Anterior cingulate cortex (tissue), 58 donors: ENCODE measurements around the gene TIMM44.

Source experiments
- DNase-seq, 58 donors: peaks; one replicate each; lab custom pipeline; 2025; lab: John Stamatoyannopoulos, UW

Gene TIMM44

DNA sequence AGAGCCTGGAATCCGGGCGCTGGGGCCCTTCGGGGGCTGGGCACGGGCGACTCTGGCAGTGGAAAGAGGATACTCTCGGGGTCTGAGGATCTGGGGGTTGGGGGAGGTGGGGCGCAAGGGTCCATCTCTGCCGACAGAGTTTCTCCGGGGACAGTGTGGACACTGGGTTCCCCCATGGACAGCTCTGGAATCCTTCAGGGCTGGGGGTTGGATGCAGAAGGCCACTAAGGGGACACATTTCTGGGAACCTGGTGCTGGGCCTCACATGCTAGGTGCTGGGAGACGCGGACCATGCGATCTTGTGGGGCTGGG, 26.6 kb downstream of the TIMM44 start:
- peak in 1 of 58 donors; percentile 51 for DNase-seq

DNA sequence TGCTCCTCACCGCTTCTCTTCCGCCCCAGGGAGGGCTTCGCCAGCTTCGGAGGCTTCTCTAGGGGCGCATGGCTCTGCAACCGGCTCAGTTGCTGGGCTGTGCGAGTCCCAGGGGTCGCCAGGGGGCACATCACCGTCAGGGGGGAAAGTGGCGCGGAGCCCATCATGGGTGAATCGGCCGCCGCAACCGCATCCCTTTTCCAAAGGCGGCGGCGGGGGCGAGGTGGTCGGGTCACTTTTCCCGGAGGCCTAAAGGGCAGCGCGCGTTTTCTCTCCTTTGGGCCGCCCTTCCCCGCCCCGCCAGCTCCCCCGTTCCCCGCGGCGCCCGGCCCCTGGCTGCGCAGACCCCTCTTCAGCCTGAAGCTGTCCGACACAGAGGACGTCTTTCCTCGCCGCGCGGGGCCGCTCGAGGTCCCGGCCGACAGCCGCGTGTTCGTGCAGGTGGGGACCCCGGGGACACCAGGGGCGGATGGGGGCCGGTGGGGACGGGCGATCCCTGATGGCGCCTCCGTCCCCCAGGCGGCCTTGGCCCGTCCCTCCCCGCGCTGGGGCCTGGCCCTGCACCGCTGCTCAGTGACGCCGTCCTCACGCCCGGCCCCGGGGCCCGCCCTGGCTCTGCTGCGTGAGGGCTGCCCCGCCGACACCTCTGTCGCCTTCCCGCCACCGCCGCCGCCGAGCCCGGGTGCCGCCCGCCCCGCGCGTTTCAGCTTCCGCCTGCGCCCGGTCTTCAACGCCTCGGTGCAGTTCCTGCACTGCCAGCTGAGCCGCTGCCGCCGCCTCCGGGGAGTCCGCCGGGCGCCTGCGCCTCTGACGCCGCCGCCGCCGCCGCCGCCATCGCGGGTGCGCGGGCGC, 27.1 kb downstream of the TIMM44 start:
- DNase-seq, result peak in 12 of 58 donors; percentile 8 to 51 (median 30)

DNA sequence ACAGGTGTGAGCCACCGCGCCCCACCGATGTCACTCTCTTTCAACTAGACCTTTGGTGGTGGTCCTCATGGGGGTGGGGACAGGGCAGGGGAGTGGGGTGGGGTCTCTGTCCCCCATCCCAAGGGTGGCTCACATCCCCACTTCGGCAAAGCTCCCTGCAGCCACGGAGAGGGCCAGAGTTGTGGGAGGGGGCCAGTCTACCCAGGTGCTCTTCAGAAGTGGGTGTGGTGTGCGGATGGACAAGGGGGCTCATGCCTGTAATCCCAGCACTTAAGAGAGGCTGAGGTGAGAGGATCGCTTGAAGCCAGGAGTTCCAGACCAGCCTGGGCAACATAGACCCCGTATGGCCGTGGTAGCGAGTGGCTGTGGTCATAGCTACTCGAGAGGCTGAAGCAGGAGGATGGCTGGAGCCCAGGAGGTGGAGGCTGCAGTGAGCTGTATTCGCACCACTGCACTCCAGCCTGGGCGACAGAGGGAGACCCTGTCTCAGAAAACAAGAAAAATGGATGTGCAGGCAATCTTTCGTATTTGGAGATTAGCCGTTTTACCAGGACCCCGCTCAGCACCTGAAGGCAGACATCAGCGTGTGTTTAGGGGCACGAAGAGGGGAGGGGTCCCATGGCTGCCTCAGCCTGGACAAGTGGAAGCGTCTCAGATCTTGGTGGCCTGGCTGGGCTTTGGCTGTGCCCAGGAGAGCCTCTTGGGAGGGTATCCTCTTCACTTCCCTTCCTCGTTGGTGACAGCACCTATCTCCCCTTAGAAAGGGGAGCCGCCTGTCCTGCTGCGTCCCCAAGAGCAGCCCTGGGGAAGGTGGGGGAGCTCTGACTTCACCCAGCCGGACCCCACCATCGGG, 28.0 kb downstream of the TIMM44 start:
- no peak for DNase-seq

DNA sequence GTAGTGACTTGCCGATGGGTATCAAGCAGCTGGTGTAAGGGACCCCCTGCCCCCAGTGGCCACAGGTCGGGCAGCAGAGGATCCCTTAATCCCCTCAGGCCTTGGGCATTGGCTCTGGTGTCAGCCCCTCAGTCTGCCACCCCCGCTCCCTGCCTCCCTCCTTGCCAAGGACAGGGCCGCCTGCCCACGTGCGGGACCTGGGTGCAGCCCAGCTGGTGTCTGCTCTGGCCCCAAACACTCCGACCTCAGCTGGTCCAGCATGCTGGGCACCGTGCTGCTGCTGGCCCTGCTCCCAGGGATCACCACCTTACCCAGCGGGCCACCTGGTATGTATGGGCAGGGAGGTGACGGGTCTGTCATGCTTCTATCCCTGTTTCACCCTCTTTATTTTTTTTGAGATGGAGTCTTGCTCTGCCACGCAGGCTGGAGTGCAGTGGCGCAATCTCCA, 28.8 kb downstream of the TIMM44 start, which contains the start of gene TGFBR3L:
TSS of gene TGFBR3L (plus strand) at position 233 of the 448 bp plus-strand sequence.
- no peak for DNase-seq

DNA sequence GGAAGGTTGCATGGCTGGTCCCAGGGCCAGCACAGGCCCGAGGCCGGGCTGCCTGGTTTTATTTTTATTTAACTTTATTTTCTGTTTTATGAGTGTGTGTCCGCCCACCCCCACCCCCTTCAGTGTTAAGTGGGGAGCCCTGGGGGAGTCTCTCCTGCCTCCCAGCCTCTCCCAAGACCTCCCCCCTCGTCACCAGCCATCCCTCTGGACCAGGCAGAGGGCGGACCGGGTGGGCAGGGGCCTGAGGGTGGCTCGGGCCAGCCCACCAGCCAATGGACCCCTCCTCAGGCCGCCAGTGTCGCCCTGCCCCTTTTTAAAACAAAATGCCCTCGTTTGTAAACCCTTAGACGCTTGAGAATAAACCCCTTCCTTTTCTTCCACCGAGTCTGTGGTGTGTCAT, 29.4 kb downstream of the TIMM44 start:
- no peak for DNase-seq

DNA sequence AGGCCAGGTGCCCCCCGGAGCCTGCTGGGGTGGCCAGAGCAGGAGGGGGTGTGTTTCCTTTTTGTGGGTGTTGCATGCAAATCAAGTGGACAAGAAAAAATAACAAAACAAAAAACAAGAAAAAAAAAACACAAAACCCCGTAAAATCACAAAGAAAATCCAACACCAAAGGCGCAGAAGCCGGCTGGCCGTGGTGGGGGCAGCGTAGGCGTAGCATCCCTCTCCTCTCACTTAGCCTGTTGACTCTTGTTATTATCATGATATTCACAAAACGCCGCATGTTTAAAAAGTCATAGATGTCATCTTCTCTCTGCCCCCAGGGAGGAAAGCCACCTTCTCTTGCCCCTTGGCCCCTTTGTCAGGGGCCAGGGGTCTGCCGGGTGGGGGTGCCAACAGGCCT, 29.8 kb downstream of the TIMM44 start:
- DNase-seq, result no peak

DNA sequence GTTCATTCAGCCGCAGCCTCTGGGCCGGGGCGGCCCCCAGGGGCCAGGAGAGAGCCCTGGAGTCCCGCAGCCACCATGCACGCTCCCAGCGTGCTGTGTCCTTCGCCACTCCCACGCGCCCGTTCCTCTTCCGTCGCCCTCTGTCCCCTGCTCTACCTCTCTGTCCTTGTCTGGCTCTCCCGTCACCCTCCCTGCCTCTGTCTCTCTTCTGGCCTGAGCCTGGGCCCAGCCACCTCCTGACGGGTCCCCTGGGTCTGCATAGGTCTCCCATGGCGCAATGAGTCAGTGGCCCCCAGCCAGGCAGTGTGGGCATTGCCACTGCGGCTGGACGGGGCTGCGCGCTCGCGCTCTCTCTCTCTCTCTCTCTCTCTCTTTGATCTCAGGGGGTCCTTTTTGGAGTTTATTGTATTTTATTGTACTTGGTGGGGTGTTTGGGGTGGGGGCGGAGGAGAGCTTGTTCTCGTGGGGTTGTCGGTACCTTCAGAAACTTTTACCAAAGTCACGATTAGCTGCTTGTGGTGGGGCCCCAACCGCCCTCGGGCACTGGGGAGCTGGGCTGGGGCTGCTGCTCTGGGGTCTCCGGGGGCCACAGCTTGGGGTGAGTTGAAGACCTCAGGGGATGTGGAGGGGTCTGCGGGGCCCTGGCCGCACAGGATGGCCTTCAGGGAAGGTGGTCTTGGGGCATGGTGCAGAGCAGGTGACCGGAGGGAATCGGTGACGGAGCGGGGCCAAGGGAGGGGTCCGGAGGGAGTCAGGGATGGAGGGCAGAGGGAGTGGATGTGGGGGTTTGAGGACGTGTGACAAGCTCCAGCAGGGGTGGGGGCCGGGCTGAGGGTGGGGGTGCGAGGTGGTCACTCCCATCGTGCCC, 30.5 kb downstream of the TIMM44 start:
- no peak for DNase-seq

DNA sequence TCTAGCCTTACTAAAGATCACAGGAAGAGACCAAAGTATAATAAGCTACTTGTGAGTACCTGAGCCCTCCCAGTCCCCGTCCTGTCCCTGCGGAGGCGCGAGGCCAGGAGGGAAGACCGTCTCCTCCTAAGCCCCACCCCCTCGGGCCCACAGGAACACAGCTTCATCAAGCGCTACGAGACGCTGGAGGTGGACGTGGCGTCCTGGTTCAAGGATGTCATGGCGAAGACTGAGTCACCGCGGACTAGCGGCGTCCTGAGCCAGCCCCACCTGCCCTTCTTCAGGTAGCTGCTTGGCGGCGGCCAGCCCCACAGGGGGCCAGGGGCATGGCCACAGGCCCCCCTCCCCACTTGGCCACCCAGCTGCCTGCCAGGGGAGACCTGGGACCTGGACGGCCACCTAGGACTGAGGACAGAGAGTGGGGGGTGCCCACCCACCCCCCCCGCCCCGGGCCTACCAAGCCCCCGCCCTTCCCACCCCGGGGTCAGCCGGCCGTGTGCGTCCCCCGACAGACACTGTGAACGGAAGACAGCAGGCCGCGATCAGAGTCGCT, 31.2 kb downstream of the TIMM44 start:
- no peak for DNase-seq

DNA sequence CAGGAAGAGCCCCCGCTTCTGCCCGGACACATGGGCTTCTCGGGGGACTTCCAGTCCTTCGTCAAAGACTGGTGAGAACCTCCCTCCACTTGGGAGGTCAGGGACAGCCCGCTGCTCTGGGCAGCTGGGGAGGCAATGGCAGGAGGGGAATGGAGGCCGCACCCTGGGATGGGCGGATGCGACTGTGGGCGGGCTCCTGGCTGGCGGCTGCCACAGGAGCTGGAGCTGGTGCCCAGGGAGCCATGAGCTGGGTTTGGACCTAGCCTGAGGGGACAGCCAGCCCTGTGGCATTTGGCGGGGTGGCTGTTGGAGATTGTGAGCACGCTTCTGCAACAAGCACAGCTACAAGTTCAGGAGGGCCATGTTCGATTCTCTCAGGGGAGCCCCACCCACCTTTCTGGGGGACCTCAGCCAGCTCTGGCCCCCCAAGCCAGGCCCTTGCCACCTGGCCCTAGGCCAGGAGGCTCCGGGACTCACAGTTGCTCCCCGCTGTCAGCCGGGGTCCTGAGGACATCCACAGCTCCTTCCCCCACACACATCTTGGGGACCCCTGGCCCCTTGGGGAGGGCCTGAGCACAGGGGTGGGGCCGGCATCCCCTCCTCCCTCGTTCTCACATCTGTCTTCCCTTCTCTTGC, 31.8 kb downstream of the TIMM44 start:
- no peak for DNase-seq

DNA sequence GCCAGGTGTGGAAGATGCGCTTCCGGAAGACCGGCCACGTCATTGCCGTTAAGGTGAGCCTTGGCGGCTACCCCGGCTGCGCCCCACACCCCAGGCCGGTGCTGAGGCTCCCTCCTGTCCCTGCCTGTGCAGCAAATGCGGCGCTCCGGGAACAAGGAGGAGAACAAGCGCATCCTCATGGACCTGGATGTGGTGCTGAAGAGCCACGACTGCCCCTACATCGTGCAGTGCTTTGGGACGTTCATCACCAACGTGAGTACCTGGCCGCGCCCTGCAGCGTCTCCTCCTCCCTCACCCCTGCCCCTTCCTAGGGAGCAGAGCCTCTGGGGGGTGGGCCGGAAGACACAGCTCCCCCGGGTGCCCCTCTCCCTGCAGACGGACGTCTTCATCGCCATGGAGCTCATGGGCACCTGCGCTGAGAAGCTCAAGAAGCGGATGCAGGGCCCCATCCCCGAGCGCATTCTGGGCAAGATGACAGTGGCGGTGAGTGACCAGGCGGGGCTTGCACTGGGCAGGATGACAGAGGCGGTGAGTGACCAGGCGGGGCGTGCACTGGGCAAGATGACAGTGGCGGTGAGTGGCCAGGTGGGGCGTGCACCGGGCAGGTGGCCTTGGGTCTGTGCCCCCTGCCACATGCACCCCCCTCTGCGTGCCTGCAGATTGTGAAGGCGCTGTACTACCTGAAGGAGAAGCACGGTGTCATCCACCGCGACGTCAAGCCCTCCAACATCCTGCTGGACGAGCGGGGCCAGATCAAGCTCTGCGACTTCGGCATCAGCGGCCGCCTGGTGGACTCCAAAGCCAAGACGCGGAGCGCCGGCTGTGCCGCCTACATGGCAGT, 32.9 kb downstream of the TIMM44 start:
- no peak for DNase-seq

DNA sequence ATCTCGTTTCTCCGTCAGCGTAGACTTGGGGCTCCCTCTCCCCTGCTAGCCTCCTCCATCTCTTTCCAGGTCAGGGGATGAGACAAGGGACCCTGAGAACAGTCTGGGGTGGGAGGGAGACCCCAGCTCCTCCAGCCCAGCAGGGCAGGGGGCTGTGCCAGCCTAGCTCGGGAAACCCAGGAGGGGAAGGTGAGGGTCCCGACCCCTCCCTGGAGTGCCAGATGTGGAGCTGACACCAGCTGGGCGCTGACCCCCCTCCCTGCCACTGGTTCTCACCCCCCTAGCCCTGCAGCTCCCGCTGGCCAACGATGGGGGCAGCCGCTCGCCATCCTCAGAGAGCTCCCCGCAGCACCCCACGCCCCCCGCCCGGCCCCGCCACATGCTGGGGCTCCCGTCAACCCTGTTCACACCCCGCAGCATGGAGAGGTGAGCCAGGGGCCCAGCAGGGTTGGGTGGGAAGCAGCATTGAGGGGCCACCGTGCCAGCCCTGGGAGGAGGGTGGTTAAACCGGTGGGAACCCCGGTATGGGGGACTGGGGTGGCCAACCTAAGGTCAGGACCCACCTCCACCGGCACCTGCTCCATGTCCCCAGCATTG, 33.9 kb downstream of the TIMM44 start:
- no peak for DNase-seq

DNA sequence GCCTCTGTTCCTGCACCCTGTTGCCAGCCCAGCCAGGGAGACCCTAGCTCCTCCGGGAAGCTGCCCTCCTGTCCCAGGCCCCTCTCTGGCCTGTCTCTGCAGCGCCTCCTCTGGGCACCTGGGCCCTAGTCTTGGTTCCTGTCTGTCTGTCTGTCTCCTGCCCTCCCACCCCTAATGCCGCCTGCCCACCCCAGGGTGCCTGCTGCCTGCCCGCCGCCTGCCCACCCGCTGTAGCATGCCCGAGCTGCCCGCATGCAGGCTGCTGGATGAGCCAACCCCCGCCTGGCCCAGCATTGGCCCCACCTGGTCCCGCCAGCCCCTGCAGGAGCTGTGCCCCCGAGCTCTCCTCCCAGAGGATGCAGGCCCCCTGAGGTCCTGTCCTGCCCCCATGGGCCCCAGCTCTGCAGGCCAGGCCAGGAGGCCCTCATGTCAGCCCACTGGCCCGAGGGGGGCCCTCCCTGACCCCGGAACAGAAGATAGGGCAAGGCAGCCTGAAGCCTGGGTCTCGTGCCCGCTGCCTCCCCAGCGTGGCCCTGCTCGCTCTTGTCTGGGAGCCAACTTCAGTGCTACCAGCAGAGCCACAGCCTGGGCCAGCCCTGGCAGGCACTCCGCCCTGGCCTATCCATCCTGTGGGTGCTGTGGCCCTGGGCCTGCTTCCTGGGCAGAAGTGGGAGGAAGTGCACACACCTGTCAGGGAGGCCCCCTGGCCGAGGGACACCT, 34.6 kb downstream of the TIMM44 start:
- DNase-seq, result no peak

DNA sequence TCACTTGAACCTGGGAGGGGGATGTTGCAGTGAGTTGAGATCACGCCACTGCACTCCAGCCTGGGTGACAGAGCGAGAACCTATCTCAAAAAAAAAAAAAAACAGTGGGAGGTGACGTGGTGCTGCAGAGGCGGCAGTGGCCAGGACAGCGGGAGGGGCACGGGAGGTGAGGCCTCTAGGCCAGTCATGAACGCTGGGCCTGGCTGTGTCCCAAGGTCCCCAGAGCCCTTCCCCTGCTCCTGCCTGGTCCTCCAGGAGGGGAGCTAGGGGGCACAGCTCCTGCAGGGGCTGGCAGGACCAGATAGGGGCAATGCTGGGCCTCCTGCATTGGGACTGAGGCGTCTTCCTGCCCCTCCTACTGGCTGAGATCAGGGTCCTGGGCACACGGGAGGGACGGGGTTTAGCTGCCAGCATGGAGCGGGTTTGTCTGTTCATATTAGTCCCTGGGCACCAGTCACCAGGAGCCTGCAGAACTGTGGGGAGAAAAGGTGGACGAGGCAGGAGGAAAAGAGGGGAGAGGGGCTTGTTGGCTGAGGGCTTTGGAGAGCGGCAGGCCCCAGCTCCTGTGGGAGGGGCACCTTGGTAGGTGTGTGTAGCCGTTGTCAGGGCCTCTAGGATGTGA, 35.3 kb downstream of the TIMM44 start:
- no peak for DNase-seq

DNA sequence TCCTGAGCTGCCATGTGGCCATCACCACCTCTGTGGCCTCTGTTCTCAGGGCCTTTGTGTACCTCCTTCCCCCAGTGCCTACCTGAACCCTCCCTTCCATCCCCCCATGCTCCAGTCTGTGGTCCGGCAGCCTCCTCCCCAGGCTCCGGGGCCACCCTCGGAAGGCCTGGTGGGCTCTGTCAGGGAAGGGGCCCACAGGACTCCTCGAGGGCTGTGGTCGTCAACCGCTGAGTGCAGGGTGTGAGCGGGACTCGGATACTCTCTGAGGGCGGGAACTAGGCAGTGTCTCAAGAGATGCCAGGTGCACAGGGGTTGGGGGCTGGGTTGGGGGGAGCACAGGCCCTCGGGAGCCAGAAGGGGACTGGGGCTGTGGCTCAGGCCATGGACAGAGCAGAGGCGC, 35.9 kb downstream of the TIMM44 start:
- DNase-seq, result no peak

DNA sequence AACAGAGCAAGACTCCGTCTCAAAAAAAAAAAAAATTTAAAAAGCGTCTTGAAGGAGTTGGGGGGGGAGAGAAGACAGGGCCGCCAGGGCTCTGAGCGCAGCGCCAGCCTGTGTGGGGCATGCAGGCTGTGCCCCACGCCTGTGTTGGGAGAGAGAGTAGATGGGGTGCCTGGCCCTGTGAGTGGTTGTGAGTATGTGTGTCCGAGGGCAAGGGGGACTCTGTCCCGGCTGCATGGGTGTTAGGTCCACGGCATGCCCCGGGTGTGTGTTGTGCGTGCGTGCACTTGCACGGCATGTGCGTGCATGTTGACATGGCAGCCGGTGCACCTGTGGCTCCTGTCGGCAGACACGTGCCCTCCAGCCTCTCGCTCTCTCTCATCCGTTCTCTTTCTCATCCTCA, 36.3 kb downstream of the TIMM44 start:
- DNase-seq, result no peak

DNA sequence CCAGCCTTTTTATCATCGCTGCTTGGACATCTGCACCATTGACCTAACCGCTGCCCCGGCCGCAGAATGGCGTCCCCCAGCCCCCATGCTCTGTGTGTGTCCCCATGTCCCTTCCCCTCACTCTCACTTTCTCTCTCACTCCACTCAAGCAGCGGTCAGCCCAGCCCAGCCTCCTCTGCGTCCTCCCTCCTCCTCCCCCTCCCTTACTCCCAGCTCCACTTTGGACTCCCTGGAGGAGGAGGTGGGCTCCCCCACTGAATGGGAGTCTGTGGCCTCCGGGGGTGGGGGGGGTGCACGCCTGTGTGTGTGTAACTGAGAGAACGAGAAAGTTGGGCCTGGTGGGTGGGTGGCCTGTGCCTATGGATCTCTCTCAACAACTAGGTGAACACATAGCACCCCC, 37.6 kb downstream of the TIMM44 start:
- DNase-seq, result no peak

DNA sequence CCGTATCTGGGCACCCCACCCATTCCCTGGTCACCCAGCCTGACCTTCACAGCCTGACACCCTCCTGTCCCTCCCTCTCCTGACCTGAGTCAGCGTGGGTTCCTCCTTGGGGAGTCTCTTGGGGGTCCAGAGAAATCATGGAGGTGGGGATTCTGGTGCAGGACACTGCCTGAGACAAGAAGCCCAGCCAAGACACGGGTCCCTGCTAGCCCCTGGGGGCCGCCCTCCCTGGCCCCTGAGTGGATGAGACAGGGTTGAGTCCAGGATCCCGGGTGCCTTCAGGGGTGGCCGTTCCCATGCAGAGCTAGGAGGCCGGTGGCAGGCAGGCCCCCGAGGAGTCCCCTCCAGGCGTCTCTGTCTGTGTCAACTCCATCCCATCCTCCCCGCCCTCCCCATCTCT, 38.2 kb downstream of the TIMM44 start:
- no peak for DNase-seq
